ENCODE measurements around the gene KCNJ18. TPM values are rescaled to one million over a fixed set of nuclear protein-coding genes. Genes with fewer than 3 reads are reported as not detected.
"Not testable (repeated sequence)": the region's sequence is repeated elsewhere in the genome, so short reads cannot be mapped to it uniquely, and the experiment has no call there.

Gene KCNJ18
- total RNA-seq, 1 experiment from 2014 or later = not detected

DNA sequence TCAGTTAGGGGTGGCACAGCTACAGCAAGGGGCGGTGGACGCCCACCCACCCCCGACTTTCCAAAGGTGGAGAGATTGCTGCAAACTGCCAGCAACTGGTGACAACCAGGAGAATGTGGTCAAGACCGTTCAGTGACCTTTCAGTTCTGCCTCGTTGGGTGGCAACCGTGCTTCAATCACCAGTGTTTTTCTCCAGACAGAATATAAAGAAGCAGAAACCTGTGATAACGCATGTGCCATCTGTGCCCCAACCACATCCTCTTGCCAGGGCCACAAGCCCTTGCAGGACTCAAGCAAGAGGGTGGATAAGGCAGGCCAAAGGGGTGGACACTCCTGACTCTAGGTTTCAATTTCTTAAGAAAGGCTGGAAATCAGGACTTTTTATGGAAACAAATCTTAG lies 47.2 kb downstream of the KCNJ18 start:
- H2BK15ac ChIP-seq (ENCODE audit: low read depth, low read length) = not testable (repeated sequence)

DNA sequence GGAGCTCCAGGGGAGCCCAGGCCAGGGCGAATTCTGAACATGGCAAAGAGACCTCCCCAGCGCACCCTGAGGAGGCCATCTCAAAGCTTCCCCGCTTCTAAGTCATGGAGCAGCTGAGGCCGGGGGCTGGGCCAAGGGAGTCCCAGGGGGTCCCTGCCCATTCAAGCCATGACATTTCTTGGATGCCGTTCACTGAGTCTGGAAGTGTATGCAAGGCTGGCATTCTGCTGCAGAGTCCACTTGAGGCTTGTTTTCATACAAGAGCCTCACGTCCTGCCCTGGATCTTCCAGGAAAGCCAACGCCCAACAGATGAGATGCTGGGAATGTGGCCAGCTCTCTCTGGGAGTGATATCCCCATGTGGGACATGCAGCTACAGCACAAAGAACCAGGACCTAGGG lies 48.5 kb downstream of the KCNJ18 start:
- H2AK5ac ChIP-seq (ENCODE audit: insufficient read length, low read length); H3K56ac ChIP-seq (ENCODE audit: insufficient read length, low read depth, low read length); H3K27ac ChIP-seq (ENCODE audit: insufficient read length, low read depth, low read length); H2BK12ac ChIP-seq (ENCODE audit: insufficient read length, low read depth, low read length); H2BK5ac ChIP-seq (ENCODE audit: insufficient read length, low read length); H3K27me3 ChIP-seq (ENCODE audit: insufficient read depth, low read length); H3K4me1 ChIP-seq (ENCODE audit: insufficient read depth, low read length); H3K4me2 ChIP-seq (ENCODE audit: insufficient read depth, insufficient read length, low read length); H2BK120ac ChIP-seq (ENCODE audit: low read depth, low read length, poor library complexity, severe bottlenecking); H4K5ac ChIP-seq (ENCODE audit: insufficient read length, low read depth, low read length); H2BK15ac ChIP-seq (ENCODE audit: low read depth, low read length); H3K79me2 ChIP-seq (ENCODE audit: insufficient read depth, low read length); H3K23me2 ChIP-seq (ENCODE audit: insufficient read length, low read depth, low read length, poor library complexity, severe bottlenecking); H2AFZ ChIP-seq (ENCODE audit: low read length); H3K27ac Mint-ChIP-seq; H3K4me1 Mint-ChIP-seq; H3K27me3 Mint-ChIP-seq (ENCODE audit: low read depth); H3K18ac ChIP-seq (ENCODE audit: insufficient read length, low read depth, low read length); DNase-seq; H4K8ac ChIP-seq (replicated peaks; ENCODE audit: insufficient read length, low read depth, low read length); H3K23ac ChIP-seq (ENCODE audit: insufficient read length, low read depth, low read length); H3K4ac ChIP-seq (ENCODE audit: low read depth, low read length); H3T11ph ChIP-seq (ENCODE audit: low read length); H4K20me1 ChIP-seq (ENCODE audit: control insufficient read depth, insufficient read depth, insufficient read length); H3K79me1 ChIP-seq (ENCODE audit: insufficient read depth, low read depth, low read length, poor library complexity, severe bottlenecking); H3K9ac ChIP-seq (ENCODE audit: extremely low read depth, insufficient read length, low read length); H2BK20ac ChIP-seq (ENCODE audit: low read depth, low read length, poor library complexity, severe bottlenecking); H3K4me3 Mint-ChIP-seq; H4K91ac ChIP-seq (ENCODE audit: insufficient read length, low read depth, low read length); H3K14ac ChIP-seq (ENCODE audit: insufficient read depth, low read length): not testable (repeated sequence)
- peaks cover 19% of the 10 kb centered on the region for H3K9me3 ChIP-seq (ENCODE audit: control insufficient read depth, low read depth, low read length)
- WGBS (ENCODE audit: extremely low coverage, insufficient read length, low lambda C conversion rate) = no CpG with 5 or more reads among the region's 7 CpGs
- H3K9me3 Mint-ChIP-seq = peaks cover 39 to 40% of the 10 kb centered on the region in 2 experiments
- peaks cover 5 to 15% (median 10%) of the 10 kb centered on the region in 3 experiments; a peak in 5 of 7 replicates for H3K36me3 Mint-ChIP-seq (ENCODE audit: insufficient read depth in 1 of 3, low read depth in 3 of 3)

More for the DNA sequence above, 47.2 kb downstream of the KCNJ18 start:
- H3K23me2 ChIP-seq (ENCODE audit: insufficient read length, low read depth, low read length, poor library complexity, severe bottlenecking); H4K5ac ChIP-seq (ENCODE audit: insufficient read length, low read depth, low read length); DNase-seq; H2BK12ac ChIP-seq (ENCODE audit: insufficient read length, low read depth, low read length); H3K23ac ChIP-seq (ENCODE audit: insufficient read length, low read depth, low read length); H3K79me1 ChIP-seq (ENCODE audit: insufficient read depth, low read depth, low read length, poor library complexity, severe bottlenecking); H2AK5ac ChIP-seq (ENCODE audit: insufficient read length, low read length); H4K91ac ChIP-seq (ENCODE audit: insufficient read length, low read depth, low read length); H3K79me2 ChIP-seq (ENCODE audit: insufficient read depth, low read length); H3K56ac ChIP-seq (ENCODE audit: insufficient read length, low read depth, low read length); H3K14ac ChIP-seq (ENCODE audit: insufficient read depth, low read length); H3K27ac ChIP-seq (ENCODE audit: insufficient read length, low read depth, low read length); H2BK5ac ChIP-seq (ENCODE audit: insufficient read length, low read length); H3K4me3 Mint-ChIP-seq; H3K9ac ChIP-seq (ENCODE audit: extremely low read depth, insufficient read length, low read length); H3K4me1 ChIP-seq (ENCODE audit: insufficient read depth, low read length); H3T11ph ChIP-seq (ENCODE audit: low read length); H4K8ac ChIP-seq (replicated peaks; ENCODE audit: insufficient read length, low read depth, low read length); H3K27ac Mint-ChIP-seq; H3K18ac ChIP-seq (ENCODE audit: insufficient read length, low read depth, low read length); H4K20me1 ChIP-seq (ENCODE audit: control insufficient read depth, insufficient read depth, insufficient read length); H3K4me1 Mint-ChIP-seq; H3K4me2 ChIP-seq (ENCODE audit: insufficient read depth, insufficient read length, low read length); H2AFZ ChIP-seq (ENCODE audit: low read length); H3K4ac ChIP-seq (ENCODE audit: low read depth, low read length); H3K27me3 Mint-ChIP-seq (ENCODE audit: low read depth); H3K27me3 ChIP-seq (ENCODE audit: insufficient read depth, low read length); H2BK20ac ChIP-seq (ENCODE audit: low read depth, low read length, poor library complexity, severe bottlenecking); H2BK120ac ChIP-seq (ENCODE audit: low read depth, low read length, poor library complexity, severe bottlenecking): not testable (repeated sequence)
- peaks cover 20% of the 10 kb centered on the region for H3K9me3 ChIP-seq (ENCODE audit: control insufficient read depth, low read depth, low read length)
- H3K9me3 Mint-ChIP-seq = peaks cover 45 to 46% of the 10 kb centered on the region in 2 experiments
- H3K36me3 Mint-ChIP-seq (ENCODE audit: insufficient read depth in 1 of 3, low read depth in 3 of 3) = peaks cover 7 to 17% (median 10%) of the 10 kb centered on the region in 3 experiments; a peak in 6 of 7 replicates
- WGBS (ENCODE audit: extremely low coverage, insufficient read length, low lambda C conversion rate) = no CpG with 5 or more reads among the region's 7 CpGs
